Right cardiac atrium (tissue), 5 donors: ENCODE data around the gene COQ3. TPM values are rescaled to one million over a fixed set of nuclear protein-coding genes. Genes with fewer than 3 reads are reported as not detected.

Experiments
- ATAC-seq, 2 donors: fragments of 200-7000 bp; cut with Tn5 transposase; one replicate each; pipeline versions ENCODE4 v1.8.0 to v1.9.1; 2020; ENCODE audit warnings: moderate library complexity in 2 of 2, mild to moderate bottlenecking in 1 of 2
- DNase-seq, 3 donors: peaks; one replicate each; pipeline ENCODE4 v3.0.0-alpha.2; 2020
- H3K27ac ChIP-seq: one replicate; pipeline ENCODE4 v1.5.1; 2013; ENCODE audit warnings: mild to moderate bottlenecking, low read length, control low read depth, moderate library complexity
- H3K27me3 ChIP-seq: one replicate; pipeline ENCODE4 v1.6.1; 2013; ENCODE audit not compliant: control insufficient read depth, insufficient read depth
- H3K4me1 ChIP-seq: one replicate; pipeline ENCODE4 v1.6.1; 2013; ENCODE audit warnings: low read length; ENCODE audit not compliant: control insufficient read depth, insufficient read depth
- H3K4me3 ChIP-seq: one replicate; pipeline ENCODE4 v1.5.1; 2013; ENCODE audit warnings: low read length, control low read depth
- H3K9me3 ChIP-seq: one replicate; pipeline ENCODE4 v1.6.1; 2013; ENCODE audit warnings: low read length; ENCODE audit not compliant: control insufficient read depth
- WGBS: extraction: QIAGEN DNeasy Blood & Tissue Kit; methylation state at CpG from one replicate; pipeline ENCODE4 v1.1.7; 2013; 5-methylcytosine and 5-hydroxymethylcytosine counted together
- intact Hi-C, 4 donors: fragments of 100-400 bp; cut with DNase I; formaldehyde crosslinking; loops; one replicate each; pipeline versions ENCODE4 v1.11.0 to v1.14.0; 2022 to 2023
- polyA plus RNA-seq: library from polyadenylated mRNA; stranded (reverse); fragments of 200-250 nt; gene quantifications from one replicate; pipeline ENCODE4 v1.2.3, GENCODE V29; 2013
- total RNA-seq, 4 donors: library from RNA; stranded (reverse); fragmentation: NEBNext Ultra II Directional; extraction: Animal tissue kit (Norgen Biotek cat#: 25700); gene quantifications; one replicate each; pipeline ENCODE4 v1.2.1, GENCODE V29; 2021
- donor health status: healthy with polysubstance abuse.
- donor health status: DM: no; HTN: yes; CAD: no.
- donor health status: DM: no; HTN: no; CAD: no.
- donor health status: DM: no; HTN: yes; CAD: no; lungs with severe emphysema.
- donor health status: DM: yes; HTN: yes; CAD: no.

COQ3 gene
- total and polyA plus RNA-seq, 5 donors, result 17.9 to 39.2 (median 26.6) TPM

DNA sequence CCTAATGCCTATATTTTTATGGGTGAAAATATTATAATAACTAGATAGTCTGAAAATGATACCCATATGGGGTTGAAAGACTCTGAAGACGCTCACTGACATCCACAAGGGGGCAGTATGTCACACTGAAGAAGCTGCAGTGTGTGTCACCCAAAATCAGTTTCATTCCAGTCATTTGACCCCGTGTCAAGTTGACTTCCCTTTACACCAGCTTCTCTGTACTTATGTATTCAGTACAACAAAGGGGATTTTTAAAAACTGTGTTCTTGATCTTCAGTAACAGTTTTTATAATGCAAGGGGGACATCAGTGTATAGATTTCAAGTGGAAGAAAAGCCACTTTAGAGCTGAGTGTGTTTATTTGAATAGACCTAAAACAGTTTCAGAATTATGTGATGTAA lies 63.8 kb downstream of the COQ3 start:
- intact Hi-C loops, result no loop called here
- no peaks in the 10 kb centered on the region for H3K27me3 ChIP-seq
- H3K27ac ChIP-seq, result no peak overlapping the region
- H3K9me3 ChIP-seq, result no peaks in the 10 kb centered on the region
- DNase-seq (peak in 1 of 3 donors; percentile 26), ATAC-seq (peak; percentile 63 to 67)
- WGBS, result 4% methylated on average over 2 of the region's 2 CpGs
- no peak overlapping the region for H3K4me3 ChIP-seq
- no peaks in the 10 kb centered on the region for H3K4me1 ChIP-seq

DNA sequence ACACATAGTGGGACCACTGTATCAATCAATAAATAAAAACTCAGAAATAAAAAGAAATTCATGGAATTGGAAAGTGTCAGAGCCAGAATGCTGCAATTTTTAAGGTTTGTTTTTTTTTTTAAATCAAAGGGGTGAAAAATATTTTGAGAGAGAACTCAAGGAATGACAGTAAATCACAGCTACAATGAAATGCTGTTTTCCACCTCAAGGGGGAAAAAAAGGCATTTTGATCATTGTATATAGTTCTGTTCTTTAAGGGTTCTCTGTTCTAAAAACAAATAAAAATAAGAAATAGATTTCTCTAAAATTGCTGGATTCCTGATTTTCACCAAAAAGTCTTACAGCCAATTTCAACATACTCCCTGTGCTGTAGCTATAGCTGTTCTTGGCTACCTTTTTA lies 69.0 kb downstream of the COQ3 start:
- H3K4me3 ChIP-seq, result no peak overlapping the region
- H3K9me3 ChIP-seq, result no peaks in the 10 kb centered on the region
- H3K27me3 ChIP-seq, result no peaks in the 10 kb centered on the region
- no peak for ATAC-seq
- H3K27ac ChIP-seq, result no peak overlapping the region
- no peak for DNase-seq
- intact Hi-C loops, result no loop called here
- no peaks in the 10 kb centered on the region for H3K4me1 ChIP-seq

Other genes starting within 250 kb of the COQ3 start
- under 1 TPM in 3 of 4 donors, not detected in 1; 0.06 to 0.40 (median 0.21) TPM for gene FAXC, start 44.5 kb downstream of the COQ3 start, total RNA-seq
- 0.45 TPM for gene FAXC, start 44.5 kb downstream of the COQ3 start, polyA plus RNA-seq
- 10 to 100 TPM; 62.4 to 79.2 (median 66.6) TPM for gene PNISR, start 31.1 kb upstream of the COQ3 start, total RNA-seq
- 53.9 TPM for gene PNISR, start 31.1 kb upstream of the COQ3 start, polyA plus RNA-seq
- gene USP45, start 121.2 kb upstream of the COQ3 start, total RNA-seq, result 10 to 100 TPM; 10.1 to 12.6 (median 10.6) TPM
- 4.1 TPM for gene USP45, start 121.2 kb upstream of the COQ3 start, polyA plus RNA-seq
- 10 to 100 TPM; 19.8 to 28.4 (median 21.8) TPM for gene CCNC, start 174.5 kb upstream of the COQ3 start, total RNA-seq
- gene CCNC, start 174.5 kb upstream of the COQ3 start, polyA plus RNA-seq, result 17.4 TPM
- gene PRDM13, start 212.6 kb upstream of the COQ3 start, total RNA-seq, result not detected
- not detected for gene PRDM13, start 212.6 kb upstream of the COQ3 start, polyA plus RNA-seq